Measurements from ENCODE around the gene WDR59.

WDR59 gene

GRCh38 chr16:74984529-74985296, at the start of gene WDR59:
TSS of gene WDR59 (minus strand) at chr16:74985123. CDS start at chr16:74985017, 106 bp downstream.
- peaks cover 15% of the 10 kb centered on the region for H3K79me2 ChIP-seq
- peak within 1 kb of the TSS; percentile 97 for H3K4me3 ChIP-seq (ENCODE audit: low read depth, low read length)
- peak within 1 kb of the TSS; percentile 41 for H3K9ac ChIP-seq
- TF ChIP-seq CTCF (IDR thresholded peaks at IDR 0.05), result no peak
- no peaks in the 10 kb centered on the region for H3K4me1 ChIP-seq
- no peaks in the 10 kb centered on the region for H3K27me3 ChIP-seq (ENCODE audit: control insufficient read depth, insufficient read depth, low read length)
- no peaks in the 10 kb centered on the region for H3K36me3 ChIP-seq (ENCODE audit: control insufficient read depth, insufficient read depth, low read length)
- peak within 1 kb of the TSS; percentile 96 for H3K4me2 ChIP-seq (ENCODE audit: low read length)
- H3K27ac ChIP-seq, result peak within 1 kb of the TSS; percentile 30
- peak within 1 kb of the TSS; percentile 72 for H2AFZ ChIP-seq
- no peaks in the 10 kb centered on the region for H3K9me3 ChIP-seq (ENCODE audit: control insufficient read depth, low read length)

GRCh38 chr16:75032655-75033054, 47.7 kb upstream of the WDR59 start:
- Histone ChIP-seq H2AFZ (no peak overlapping the region), H3K9ac (no peak overlapping the region), H3K27ac (no peak overlapping the region), H3K4me2 (ENCODE audit: low read length) (no peak overlapping the region), H3K4me1 (peaks cover 3% of the 10 kb centered on the region), H3K27me3 (ENCODE audit: control insufficient read depth, insufficient read depth, low read length) (no peaks in the 10 kb centered on the region), H3K36me3 (ENCODE audit: control insufficient read depth, insufficient read depth, low read length) (no peaks in the 10 kb centered on the region), H3K9me3 (ENCODE audit: control insufficient read depth, low read length) (no peaks in the 10 kb centered on the region), H3K4me3 (ENCODE audit: low read depth, low read length) (no peak overlapping the region), H3K79me2 (peaks cover 63% of the 10 kb centered on the region)
- TF ChIP-seq CTCF (IDR thresholded peaks at IDR 0.05), result no peak

GRCh38 chr16:75029854-75030253, 44.9 kb upstream of the WDR59 start:
- no peaks in the 10 kb centered on the region for H3K36me3 ChIP-seq (ENCODE audit: control insufficient read depth, insufficient read depth, low read length)
- H3K9ac ChIP-seq, result no peak overlapping the region
- peaks cover 46% of the 10 kb centered on the region for H3K79me2 ChIP-seq
- TF ChIP-seq CTCF (IDR thresholded peaks at IDR 0.05), result no peak
- no peaks in the 10 kb centered on the region for H3K27me3 ChIP-seq (ENCODE audit: control insufficient read depth, insufficient read depth, low read length)
- peaks cover 5% of the 10 kb centered on the region for H3K4me1 ChIP-seq
- H3K4me2 ChIP-seq (ENCODE audit: low read length), result no peak overlapping the region
- no peak overlapping the region for H3K27ac ChIP-seq
- no peak overlapping the region for H3K4me3 ChIP-seq (ENCODE audit: low read depth, low read length)
- H3K9me3 ChIP-seq (ENCODE audit: control insufficient read depth, low read length), result no peaks in the 10 kb centered on the region
- no peak overlapping the region for H2AFZ ChIP-seq

GRCh38 chr16:75028544-75029135, 43.7 kb upstream of the WDR59 start:
- H3K4me1 ChIP-seq, result peaks cover 5% of the 10 kb centered on the region
- TF ChIP-seq CTCF (IDR thresholded peaks at IDR 0.05), result no peak
- H2AFZ ChIP-seq, result no peak overlapping the region
- no peaks in the 10 kb centered on the region for H3K36me3 ChIP-seq (ENCODE audit: control insufficient read depth, insufficient read depth, low read length)
- H3K4me2 ChIP-seq (ENCODE audit: low read length), result no peak overlapping the region
- peaks cover 34% of the 10 kb centered on the region for H3K79me2 ChIP-seq
- no peaks in the 10 kb centered on the region for H3K9me3 ChIP-seq (ENCODE audit: control insufficient read depth, low read length)
- no peak overlapping the region for H3K9ac ChIP-seq
- no peak overlapping the region for H3K27ac ChIP-seq
- no peak overlapping the region for H3K4me3 ChIP-seq (ENCODE audit: low read depth, low read length)
- H3K27me3 ChIP-seq (ENCODE audit: control insufficient read depth, insufficient read depth, low read length), result no peaks in the 10 kb centered on the region
